ENCODE data around the gene AKAP6. TPM values are rescaled to one million over a fixed set of nuclear protein-coding genes. Genes with fewer than 3 reads are reported as not detected.

The AKAP6 gene
- total and polyA plus RNA-seq, 2 of the 8 experiments (the other 6 are each of a cell fraction or from before 2014, with no cell fraction given), result 0.09 to 0.89 TPM

- CTCF ChIA-PET (ENCODE audit: partially characterized antibody), result no interaction called here
- H2AK5ac ChIP-seq (ENCODE audit: low read depth, low read length), result no peak overlapping the region
Observed at GRCh38 chr14:32678088-32678487, 349.0 kb downstream of the AKAP6 start.

More at GRCh38 chr14:32678088-32678487, 349.0 kb downstream of the AKAP6 start:
- FAIRE-seq (no peak), DNase-seq (ENCODE audit: low read depth in 1 of 2, low spot score in 2 of 2) (no peak)
- Histone ChIP-seq H3K4me3 (ENCODE audit: extremely low read depth in 1 of 4, insufficient read depth in 2 of 4, low read depth in 3 of 4, low read length in 4 of 4) (no peak overlapping the region), H2BK12ac (ENCODE audit: low read depth, low read length) (no peak overlapping the region), H3K79me1 (ENCODE audit: low read depth, low read length) (no peaks in the 10 kb centered on the region), H2BK5ac (ENCODE audit: low read depth, low read length) (no peak overlapping the region), H3K18ac (ENCODE audit: extremely low read depth, low read length) (no peak overlapping the region), H4K20me1 (replicated peaks in 1 of 2; ENCODE audit: control insufficient read depth in 1 of 2, insufficient read depth in 2 of 2, low read length in 2 of 2) (no peaks in the 10 kb centered on the region), H2BK120ac (replicated peaks; ENCODE audit: low read depth, low read length) (no peak overlapping the region), H3K27ac (ENCODE audit: low read depth, low read length) (no peak overlapping the region), H4K5ac (ENCODE audit: insufficient read length, low read depth, low read length) (no peak overlapping the region), H3K36me3 (ENCODE audit: control insufficient read depth in 2 of 4, insufficient read depth in 4 of 4, low read length in 3 of 4) (no peaks in the 10 kb centered on the region), H3K9ac (replicated peaks in 1 of 4; ENCODE audit: extremely low read depth in 1 of 4, low read depth in 3 of 4, low read length in 3 of 4) (no peak overlapping the region), H2AFZ (ENCODE audit: low read length) (no peak overlapping the region), H3K4me2 (ENCODE audit: insufficient read depth in 1 of 2, low read depth in 2 of 2, low read length in 2 of 2) (no peak overlapping the region), H4K8ac (ENCODE audit: extremely low read depth, insufficient read depth, low read length) (no peak overlapping the region), H3K9me3 (ENCODE audit: insufficient read depth in 2 of 2, low read depth in 1 of 2, low read length in 1 of 2) (no peaks in the 10 kb centered on the region), H3K23me2 (ENCODE audit: low read depth, low read length) (no peaks in the 10 kb centered on the region), H3K4me1 (replicated peaks in 1 of 4; ENCODE audit: control insufficient read depth in 3 of 4, insufficient read depth in 4 of 4, low read length in 3 of 4) (no peaks in the 10 kb centered on the region), H2BK20ac (ENCODE audit: low read length) (no peak overlapping the region), H4K91ac (replicated peaks; ENCODE audit: insufficient read length, low read length) (no peak overlapping the region), H2BK15ac (ENCODE audit: low read length) (no peak overlapping the region), H3K56ac (replicated peaks; ENCODE audit: insufficient read length, low read depth, low read length) (no peak overlapping the region), H3K4ac (replicated peaks; ENCODE audit: insufficient read length, low read depth, low read length) (no peak overlapping the region), H3K79me2 (ENCODE audit: control insufficient read depth in 1 of 2, insufficient read depth in 2 of 2, low read length in 2 of 2) (no peaks in the 10 kb centered on the region), H3K27me3 (replicated peaks in 1 of 4; ENCODE audit: control insufficient read depth in 3 of 4, extremely low read depth in 1 of 4, insufficient read depth in 3 of 4, low read length in 3 of 4) (no peaks in the 10 kb centered on the region), H3K14ac (ENCODE audit: insufficient read length) (no peak overlapping the region), H3K23ac (ENCODE audit: insufficient read length) (no peak overlapping the region)
- 89% methylated on average over 3 of the region's 3 CpGs; no CpG with 5 or more reads in 1 of the 2 experiments for WGBS, 2 experiments (ENCODE audit: extremely low coverage in 1 of 2, insufficient coverage in 1 of 2, insufficient read length in 1 of 2, insufficient replicate concordance in 2 of 2, low coverage in 1 of 2, low lambda C conversion rate in 2 of 2, missing lambda C conversion rate in 1 of 2)
- TF ChIP-seq TCF12 (IDR thresholded peaks at IDR 0.05; ENCODE audit: low read depth, low read length), result no peak
- no peak for TF ChIP-seq POU5F1 (IDR thresholded peaks at IDR 0.05; ENCODE audit: low read depth, low read length)
- TF ChIP-seq BRCA1 (IDR thresholded peaks at IDR 0.05; ENCODE audit: low read depth, low read length), result no peak
- no peak for TF ChIP-seq ATF3 (IDR thresholded peaks at IDR 0.05; ENCODE audit: insufficient read depth, low read depth, low read length)
- TF ChIP-seq FOSL1 (IDR thresholded peaks at IDR 0.05; ENCODE audit: insufficient read depth, low read depth, low read length), result no peak
- TF ChIP-seq KDM4A (IDR thresholded peaks at IDR 0.05; ENCODE audit: low read depth, low read length, severe bottlenecking), result no peak
- POLR2A ChIA-PET (ENCODE audit: partially characterized antibody), result no interaction called here
